ENCODE data around the gene ABCA3.
"Not testable (repeated sequence)": the region's sequence is repeated elsewhere in the genome, so short reads cannot be mapped to it uniquely, and the experiment has no call there.

The ABCA3 gene

GRCh38 chr16:2273484-2273883, 67.0 kb downstream of the ABCA3 start:
- Histone ChIP-seq H3K4me1 (ENCODE audit: control insufficient read depth, insufficient read depth, low read length, poor library complexity, severe bottlenecking) (peaks cover 11% of the 10 kb centered on the region), H3K27me3 (replicated peaks; ENCODE audit: control insufficient read depth, insufficient read depth, low read length, poor library complexity, severe bottlenecking) (no peaks in the 10 kb centered on the region), H3K4me3 (ENCODE audit: insufficient read depth, low read depth, low read length, poor library complexity, severe bottlenecking) (no peak overlapping the region), H3K36me3 (ENCODE audit: control insufficient read depth, insufficient read depth, low read length) (no peaks in the 10 kb centered on the region), H3K27ac (ENCODE audit: insufficient read depth, low read length, poor library complexity, severe bottlenecking) (no peak overlapping the region), H3K9me3 (ENCODE audit: control insufficient read depth, low read length) (no peaks in the 10 kb centered on the region)
- DNase-seq = no peak

GRCh38 chr16:2271848-2272461, 68.6 kb downstream of the ABCA3 start:
- Histone ChIP-seq H3K36me3 (ENCODE audit: control insufficient read depth, insufficient read depth, low read length) (no peaks in the 10 kb centered on the region), H3K4me3 (ENCODE audit: insufficient read depth, low read depth, low read length, poor library complexity, severe bottlenecking) (no peak overlapping the region), H3K27ac (ENCODE audit: insufficient read depth, low read length, poor library complexity, severe bottlenecking) (no peak overlapping the region), H3K4me1 (ENCODE audit: control insufficient read depth, insufficient read depth, low read length, poor library complexity, severe bottlenecking) (peaks cover 11% of the 10 kb centered on the region), H3K9me3 (ENCODE audit: control insufficient read depth, low read length) (no peaks in the 10 kb centered on the region), H3K27me3 (replicated peaks; ENCODE audit: control insufficient read depth, insufficient read depth, low read length, poor library complexity, severe bottlenecking) (no peaks in the 10 kb centered on the region)
- no peak for DNase-seq

- H3K27me3 ChIP-seq (replicated peaks; ENCODE audit: control insufficient read depth, insufficient read depth, low read length, poor library complexity, severe bottlenecking) = no peaks in the 10 kb centered on the region
- H3K4me1 ChIP-seq (ENCODE audit: control insufficient read depth, insufficient read depth, low read length, poor library complexity, severe bottlenecking) = peaks cover 16% of the 10 kb centered on the region
These were observed 69.7 kb downstream of the ABCA3 start for GRCh38 chr16:2270588-2271470.

GRCh38 chr16:2270070-2270462, 70.5 kb downstream of the ABCA3 start:
- no peak overlapping the region for H3K4me3 ChIP-seq (ENCODE audit: insufficient read depth, low read depth, low read length, poor library complexity, severe bottlenecking)
- H3K27me3 ChIP-seq (replicated peaks; ENCODE audit: control insufficient read depth, insufficient read depth, low read length, poor library complexity, severe bottlenecking) = no peaks in the 10 kb centered on the region
- H3K27ac ChIP-seq (ENCODE audit: insufficient read depth, low read length, poor library complexity, severe bottlenecking) = no peak overlapping the region
- DNase-seq = no peak
- H3K4me1 ChIP-seq (ENCODE audit: control insufficient read depth, insufficient read depth, low read length, poor library complexity, severe bottlenecking) = peaks cover 16% of the 10 kb centered on the region
- no peaks in the 10 kb centered on the region for H3K9me3 ChIP-seq (ENCODE audit: control insufficient read depth, low read length)
- no peaks in the 10 kb centered on the region for H3K36me3 ChIP-seq (ENCODE audit: control insufficient read depth, insufficient read depth, low read length)

More at GRCh38 chr16:2270588-2271470, 69.7 kb downstream of the ABCA3 start:
- Histone ChIP-seq H3K4me3 (ENCODE audit: insufficient read depth, low read depth, low read length, poor library complexity, severe bottlenecking) (no peak overlapping the region), H3K36me3 (ENCODE audit: control insufficient read depth, insufficient read depth, low read length) (no peaks in the 10 kb centered on the region), H3K27ac (ENCODE audit: insufficient read depth, low read length, poor library complexity, severe bottlenecking) (no peak overlapping the region), H3K9me3 (ENCODE audit: control insufficient read depth, low read length) (no peaks in the 10 kb centered on the region)
- no peak for DNase-seq

GRCh38 chr16:2267913-2268666, 72.4 kb downstream of the ABCA3 start, which contains the start of gene RNPS1:
Gene RNPS1 (minus strand): TSS chr16:2268126. CDS start chr16:2264643, 3,483 bp downstream.
- peak; percentile 89 to 93 (median 90) for DNase-seq

GRCh38 chr16:2267505-2267912, 73.0 kb downstream of the ABCA3 start:
- H3K9me3 ChIP-seq (ENCODE audit: control insufficient read depth, low read length); H3K27me3 ChIP-seq (replicated peaks; ENCODE audit: control insufficient read depth, insufficient read depth, low read length, poor library complexity, severe bottlenecking): not testable (repeated sequence)
- DNase-seq = peak in 1 of 3 donors; percentile 14
- peaks cover 16% of the 10 kb centered on the region for H3K36me3 ChIP-seq (ENCODE audit: control insufficient read depth, insufficient read depth, low read length)
- peaks cover 16% of the 10 kb centered on the region for H3K4me1 ChIP-seq (ENCODE audit: control insufficient read depth, insufficient read depth, low read length, poor library complexity, severe bottlenecking)
- peak overlapping the region; percentile 95 for H3K4me3 ChIP-seq (ENCODE audit: insufficient read depth, low read depth, low read length, poor library complexity, severe bottlenecking)
- H3K27ac ChIP-seq (ENCODE audit: insufficient read depth, low read length, poor library complexity, severe bottlenecking) = peak overlapping the region; percentile 94

More at GRCh38 chr16:2267913-2268666, 72.4 kb downstream of the ABCA3 start, which contains the start of gene RNPS1:
- H3K9me3 ChIP-seq (ENCODE audit: control insufficient read depth, low read length) = no peaks in the 10 kb centered on the region
- peaks cover 11% of the 10 kb centered on the region for H3K36me3 ChIP-seq (ENCODE audit: control insufficient read depth, insufficient read depth, low read length)
- peak within 1 kb of the TSS; percentile 95 for H3K4me3 ChIP-seq (ENCODE audit: insufficient read depth, low read depth, low read length, poor library complexity, severe bottlenecking)
- peak within 1 kb of the TSS; percentile 94 for H3K27ac ChIP-seq (ENCODE audit: insufficient read depth, low read length, poor library complexity, severe bottlenecking)
- peaks cover 16% of the 10 kb centered on the region for H3K4me1 ChIP-seq (ENCODE audit: control insufficient read depth, insufficient read depth, low read length, poor library complexity, severe bottlenecking)
- no peaks in the 10 kb centered on the region for H3K27me3 ChIP-seq (replicated peaks; ENCODE audit: control insufficient read depth, insufficient read depth, low read length, poor library complexity, severe bottlenecking)

GRCh38 chr16:2266887-2267286, 73.6 kb downstream of the ABCA3 start:
- Histone ChIP-seq H3K27ac (ENCODE audit: insufficient read depth, low read length, poor library complexity, severe bottlenecking) (peak overlapping the region; percentile 94), H3K4me1 (ENCODE audit: control insufficient read depth, insufficient read depth, low read length, poor library complexity, severe bottlenecking) (peaks cover 16% of the 10 kb centered on the region), H3K36me3 (ENCODE audit: control insufficient read depth, insufficient read depth, low read length) (peaks cover 23% of the 10 kb centered on the region), H3K4me3 (ENCODE audit: insufficient read depth, low read depth, low read length, poor library complexity, severe bottlenecking) (peak overlapping the region; percentile 11)
- H3K27me3 ChIP-seq (replicated peaks; ENCODE audit: control insufficient read depth, insufficient read depth, low read length, poor library complexity, severe bottlenecking); H3K9me3 ChIP-seq (ENCODE audit: control insufficient read depth, low read length): not testable (repeated sequence)
- peak in 1 of 3 donors; percentile 15 for DNase-seq

GRCh38 chr16:2263026-2263425, 77.5 kb downstream of the ABCA3 start:
- not testable (repeated sequence) for H3K4me3 ChIP-seq (ENCODE audit: insufficient read depth, low read depth, low read length, poor library complexity, severe bottlenecking); H3K27ac ChIP-seq (ENCODE audit: insufficient read depth, low read length, poor library complexity, severe bottlenecking); H3K9me3 ChIP-seq (ENCODE audit: control insufficient read depth, low read length); H3K27me3 ChIP-seq (replicated peaks; ENCODE audit: control insufficient read depth, insufficient read depth, low read length, poor library complexity, severe bottlenecking); H3K4me1 ChIP-seq (ENCODE audit: control insufficient read depth, insufficient read depth, low read length, poor library complexity, severe bottlenecking); DNase-seq
- H3K36me3 ChIP-seq (ENCODE audit: control insufficient read depth, insufficient read depth, low read length) = peaks cover 50% of the 10 kb centered on the region

- H3K27ac ChIP-seq (ENCODE audit: insufficient read depth, low read length, poor library complexity, severe bottlenecking) = no peak overlapping the region
- no peaks in the 10 kb centered on the region for H3K9me3 ChIP-seq (ENCODE audit: control insufficient read depth, low read length)
- H3K27me3 ChIP-seq (replicated peaks; ENCODE audit: control insufficient read depth, insufficient read depth, low read length, poor library complexity, severe bottlenecking) = no peaks in the 10 kb centered on the region
- H3K4me3 ChIP-seq (ENCODE audit: insufficient read depth, low read depth, low read length, poor library complexity, severe bottlenecking) = no peak overlapping the region
- no peaks in the 10 kb centered on the region for H3K4me1 ChIP-seq (ENCODE audit: control insufficient read depth, insufficient read depth, low read length, poor library complexity, severe bottlenecking)
- peaks cover 77% of the 10 kb centered on the region for H3K36me3 ChIP-seq (ENCODE audit: control insufficient read depth, insufficient read depth, low read length)
- no peak for DNase-seq
These were observed 80.3 kb downstream of the ABCA3 start for GRCh38 chr16:2260250-2260649.
